Fibroblast of lung (primary cell): ENCODE results near the gene FKBP2.

Source experiments
- EZH2 ChIP-seq: IDR thresholded peaks from 2 replicates; pipeline ENCODE4 v1.5.1; 2012; ENCODE audit warnings: low read length, control low read depth, mild to moderate bottlenecking; ENCODE audit errors: missing control alignments
- TF ChIP-seq, protein P1 (sequence below), 2 donors: IDR thresholded peaks in 1 of 2; conservative IDR thresholded peaks in 1 of 2; 1 replicate in 1 of 2; 2 replicates in 1 of 2; pipeline ENCODE4 v1.5.1; 2011 to 2012; ENCODE audit warnings: low read length in 2 of 2, control low read depth in 1 of 2, inconsistent platforms in 1 of 2, low read depth in 1 of 2, mild to moderate bottlenecking in 1 of 2

DNA sequence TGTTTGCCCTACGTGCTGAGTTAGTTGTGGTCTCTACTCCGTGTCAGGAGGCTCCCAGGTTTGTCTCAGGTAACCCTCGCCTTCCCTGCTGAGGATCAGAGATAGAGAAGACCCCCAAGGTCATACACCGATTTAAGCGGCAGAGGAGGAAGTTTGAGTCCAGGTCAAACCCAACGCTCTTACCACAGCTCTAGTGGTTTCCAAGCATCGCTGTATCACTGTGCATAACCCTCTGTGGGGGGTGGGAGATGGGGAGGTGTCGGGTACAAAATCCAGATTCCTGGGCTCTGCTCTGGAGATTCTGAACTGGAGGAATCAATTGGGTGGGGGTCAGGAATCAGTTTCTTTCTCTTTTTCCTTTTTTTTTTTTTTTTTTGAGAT is 9.9 kb upstream of the FKBP2 start:
- TF ChIP-seq, protein P1, sequence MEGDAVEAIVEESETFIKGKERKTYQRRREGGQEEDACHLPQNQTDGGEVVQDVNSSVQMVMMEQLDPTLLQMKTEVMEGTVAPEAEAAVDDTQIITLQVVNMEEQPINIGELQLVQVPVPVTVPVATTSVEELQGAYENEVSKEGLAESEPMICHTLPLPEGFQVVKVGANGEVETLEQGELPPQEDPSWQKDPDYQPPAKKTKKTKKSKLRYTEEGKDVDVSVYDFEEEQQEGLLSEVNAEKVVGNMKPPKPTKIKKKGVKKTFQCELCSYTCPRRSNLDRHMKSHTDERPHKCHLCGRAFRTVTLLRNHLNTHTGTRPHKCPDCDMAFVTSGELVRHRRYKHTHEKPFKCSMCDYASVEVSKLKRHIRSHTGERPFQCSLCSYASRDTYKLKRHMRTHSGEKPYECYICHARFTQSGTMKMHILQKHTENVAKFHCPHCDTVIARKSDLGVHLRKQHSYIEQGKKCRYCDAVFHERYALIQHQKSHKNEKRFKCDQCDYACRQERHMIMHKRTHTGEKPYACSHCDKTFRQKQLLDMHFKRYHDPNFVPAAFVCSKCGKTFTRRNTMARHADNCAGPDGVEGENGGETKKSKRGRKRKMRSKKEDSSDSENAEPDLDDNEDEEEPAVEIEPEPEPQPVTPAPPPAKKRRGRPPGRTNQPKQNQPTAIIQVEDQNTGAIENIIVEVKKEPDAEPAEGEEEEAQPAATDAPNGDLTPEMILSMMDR (conservative IDR thresholded peaks at IDR 0.05 in 1 of 2, IDR thresholded peaks at IDR 0.05 in 1 of 2; ENCODE audit: low read depth in 1 of 2, low read length in 2 of 2), result no peak
- no peak for TF ChIP-seq EZH2
